Activated naive CD8-positive, alpha-beta T cell treated with anti-CD3 and anti-CD28 coated beads for 36 hours (primary cell): ENCODE data around the gene AGRP. TPM values are rescaled to one million over a fixed set of nuclear protein-coding genes. Genes with fewer than 3 reads are reported as not detected.
"Not testable (repeated sequence)": the region's sequence is repeated elsewhere in the genome, so short reads cannot be mapped to it uniquely, and the experiment has no call there.

Experiments used
- DNase-seq: peaks from one replicate; pipeline ENCODE4 v3.0.0; 2021
- H3K27ac Mint-ChIP-seq: one replicate; pipeline ENCODE4 v1.8.0; 2022; ENCODE audit warnings: mild to moderate bottlenecking, moderate library complexity, mixed read lengths
- H3K27me3 Mint-ChIP-seq: one replicate; pipeline ENCODE4 v1.8.0; 2022; ENCODE audit warnings: mild to moderate bottlenecking, mixed read lengths
- H3K36me3 Mint-ChIP-seq: one replicate; pipeline ENCODE4 v1.8.0; 2021; ENCODE audit warnings: mild to moderate bottlenecking, mixed read lengths
- H3K4me1 Mint-ChIP-seq: one replicate; pipeline ENCODE4 v1.8.0; 2021; ENCODE audit warnings: mixed read lengths
- H3K4me3 Mint-ChIP-seq: one replicate; pipeline ENCODE4 v1.8.0; 2022; ENCODE audit warnings: mild to moderate bottlenecking, moderate library complexity, mixed read lengths
- H3K9me3 Mint-ChIP-seq: one replicate; pipeline ENCODE4 v1.8.0; 2022; ENCODE audit warnings: mixed read lengths
- total RNA-seq, 2 experiments: library from RNA; stranded (reverse); gene quantifications; one replicate each; pipeline ENCODE4 v1.2.3, GENCODE V29; 2021

The AGRP gene
- total RNA-seq, 2 experiments from 2014 or later = 0.40 TPM; not detected in 1

GRCh38 chr16:67516296-67517154 lies 33.2 kb upstream of the AGRP start:
- Mint-ChIP-seq H3K27ac (no peak overlapping the region), H3K36me3 (no peaks in the 10 kb centered on the region), H3K4me3 (no peak overlapping the region), H3K27me3 (no peaks in the 10 kb centered on the region), H3K9me3 (no peaks in the 10 kb centered on the region), H3K4me1 (peaks cover 14% of the 10 kb centered on the region)
- no peak for DNase-seq

DNA sequence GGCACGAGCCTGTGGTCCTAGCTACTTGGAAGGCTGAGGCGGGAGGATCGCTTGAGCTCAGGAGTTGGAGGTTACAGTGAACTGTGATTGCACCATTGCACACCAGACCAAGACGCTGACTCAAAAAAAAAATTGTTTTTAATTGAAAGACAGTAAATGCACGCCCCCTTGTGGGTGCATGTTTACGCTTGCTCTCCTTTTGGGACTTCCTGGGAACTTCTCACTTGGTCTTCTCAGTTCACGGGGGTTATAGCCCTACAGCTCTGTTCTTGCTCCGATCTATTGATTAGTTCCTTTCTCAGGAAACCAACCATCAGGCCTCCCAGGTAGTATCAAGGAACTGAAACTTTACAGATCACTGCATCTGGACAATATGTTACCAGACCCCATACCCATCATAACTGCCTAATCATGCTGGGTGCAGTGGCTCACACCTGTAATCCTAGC lies 31.1 kb upstream of the AGRP start:
- Mint-ChIP-seq H3K36me3 (no peaks in the 10 kb centered on the region), H3K27me3 (no peaks in the 10 kb centered on the region), H3K4me1 (peaks cover 6% of the 10 kb centered on the region), H3K27ac (no peak overlapping the region), H3K9me3 (no peaks in the 10 kb centered on the region), H3K4me3 (no peak overlapping the region)
- peak; percentile 65 for DNase-seq

DNA sequence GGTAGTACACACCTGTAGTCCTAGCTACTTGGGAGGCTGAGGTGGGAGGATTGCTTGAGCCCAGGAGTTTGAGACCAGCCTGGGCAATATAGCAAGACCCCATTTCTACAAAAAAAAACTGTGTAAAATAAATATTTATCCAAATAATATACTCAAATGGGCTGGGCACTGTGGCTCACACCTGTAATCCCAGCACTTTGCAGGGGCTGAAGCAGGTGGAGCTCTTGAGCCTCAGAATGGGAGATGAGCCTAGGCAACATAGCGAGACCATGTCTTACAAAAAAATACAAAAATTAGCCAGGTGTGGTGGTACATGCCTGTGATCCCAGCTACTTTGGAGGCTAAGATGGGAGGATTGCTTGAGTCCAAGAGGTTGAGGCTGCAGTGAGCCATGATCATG lies 30.5 kb upstream of the AGRP start:
- H3K9me3 Mint-ChIP-seq, H3K4me3 Mint-ChIP-seq, H3K36me3 Mint-ChIP-seq, H3K27me3 Mint-ChIP-seq, DNase-seq, H3K27ac Mint-ChIP-seq: not testable (repeated sequence)
- peaks cover 11% of the 10 kb centered on the region for H3K4me1 Mint-ChIP-seq

DNA sequence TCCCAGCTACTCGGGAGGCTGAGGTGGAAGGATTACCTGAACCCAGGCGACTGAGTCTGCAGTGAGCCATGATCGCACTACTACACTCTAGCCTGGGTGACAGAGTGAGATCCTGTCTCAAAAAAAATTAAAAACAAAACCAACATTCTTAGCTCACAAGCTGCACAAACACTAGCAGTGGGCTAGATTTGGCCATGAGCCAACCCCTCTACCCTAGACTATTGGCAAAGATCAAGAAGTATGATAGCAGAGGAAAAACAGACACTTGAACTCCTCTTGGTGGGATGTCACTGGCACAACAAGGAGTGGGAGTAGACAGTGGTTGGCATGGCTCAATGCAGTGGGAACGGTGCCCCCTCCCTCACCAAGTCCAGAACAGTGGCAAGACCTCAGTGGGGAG lies 25.7 kb upstream of the AGRP start:
- H3K9me3 Mint-ChIP-seq = no peaks in the 10 kb centered on the region
- H3K4me1 Mint-ChIP-seq = peaks cover 34% of the 10 kb centered on the region
- H3K27ac Mint-ChIP-seq = no peak overlapping the region
- H3K36me3 Mint-ChIP-seq = peaks cover 3% of the 10 kb centered on the region
- H3K27me3 Mint-ChIP-seq = no peaks in the 10 kb centered on the region
- DNase-seq = no peak
- H3K4me3 Mint-ChIP-seq = no peak overlapping the region

GRCh38 chr16:67506468-67506867 lies 23.1 kb upstream of the AGRP start:
- no peak overlapping the region for H3K4me3 Mint-ChIP-seq
- peaks cover 36% of the 10 kb centered on the region for H3K4me1 Mint-ChIP-seq
- peaks cover 3% of the 10 kb centered on the region for H3K36me3 Mint-ChIP-seq
- H3K9me3 Mint-ChIP-seq = no peaks in the 10 kb centered on the region
- DNase-seq = no peak
- H3K27ac Mint-ChIP-seq = no peak overlapping the region
- H3K27me3 Mint-ChIP-seq = no peaks in the 10 kb centered on the region

GRCh38 chr16:67504031-67505021 lies 21.0 kb upstream of the AGRP start:
- Mint-ChIP-seq H3K27ac (peak overlapping the region; percentile 17), H3K36me3 (peaks cover 3% of the 10 kb centered on the region), H3K9me3 (no peaks in the 10 kb centered on the region), H3K4me1 (peaks cover 36% of the 10 kb centered on the region), H3K27me3 (no peaks in the 10 kb centered on the region), H3K4me3 (no peak overlapping the region)
- peak; percentile 25 for DNase-seq

GRCh38 chr16:67499106-67499505 lies 15.8 kb upstream of the AGRP start:
- DNase-seq = no peak
- peaks cover 1% of the 10 kb centered on the region for H3K36me3 Mint-ChIP-seq
- no peak overlapping the region for H3K27ac Mint-ChIP-seq
- no peaks in the 10 kb centered on the region for H3K9me3 Mint-ChIP-seq
- H3K27me3 Mint-ChIP-seq = no peaks in the 10 kb centered on the region
- H3K4me1 Mint-ChIP-seq = peaks cover 4% of the 10 kb centered on the region
- no peak overlapping the region for H3K4me3 Mint-ChIP-seq

DNA sequence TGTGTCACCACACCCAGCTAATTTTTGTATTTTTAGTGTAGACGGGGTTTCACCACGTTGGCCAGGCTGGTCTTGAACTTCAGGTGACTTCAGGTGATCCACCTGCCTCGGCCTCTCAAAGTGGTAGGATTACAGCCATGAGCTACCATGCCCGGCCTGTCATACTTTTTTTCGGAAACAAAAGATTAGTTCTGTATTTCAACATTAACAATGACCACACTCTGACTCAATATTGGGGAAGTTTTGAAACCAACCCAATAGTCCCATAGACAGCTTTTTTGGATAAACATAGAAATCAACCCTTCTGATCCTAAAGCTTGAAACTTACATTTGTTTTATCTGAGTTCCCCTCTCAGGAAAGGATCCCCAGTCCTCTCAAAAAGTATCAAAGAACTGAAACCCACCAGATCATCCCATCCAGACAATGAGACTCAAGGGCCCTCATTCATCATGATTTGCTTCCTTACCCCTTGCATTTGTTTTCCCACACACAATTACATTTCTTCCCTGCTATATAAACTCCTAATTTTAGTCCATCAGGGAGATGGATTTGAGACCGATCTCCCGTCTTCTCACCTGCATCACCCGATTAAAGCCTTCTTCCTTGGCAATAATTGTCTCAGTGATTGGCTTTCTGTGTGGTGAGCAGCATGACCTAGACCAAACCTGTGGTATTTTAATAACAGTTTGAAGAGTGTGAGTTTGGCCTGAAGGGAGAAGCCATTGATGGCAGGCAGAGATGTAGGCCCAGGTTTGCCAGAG lies 7.2 kb upstream of the AGRP start:
- no peak overlapping the region for H3K4me3 Mint-ChIP-seq
- DNase-seq = no peak
- H3K36me3 Mint-ChIP-seq = no peaks in the 10 kb centered on the region
- H3K27me3 Mint-ChIP-seq = no peaks in the 10 kb centered on the region
- H3K4me1 Mint-ChIP-seq = peaks cover 7% of the 10 kb centered on the region
- H3K27ac Mint-ChIP-seq = peak overlapping the region; percentile 23
- H3K9me3 Mint-ChIP-seq = no peaks in the 10 kb centered on the region

DNA sequence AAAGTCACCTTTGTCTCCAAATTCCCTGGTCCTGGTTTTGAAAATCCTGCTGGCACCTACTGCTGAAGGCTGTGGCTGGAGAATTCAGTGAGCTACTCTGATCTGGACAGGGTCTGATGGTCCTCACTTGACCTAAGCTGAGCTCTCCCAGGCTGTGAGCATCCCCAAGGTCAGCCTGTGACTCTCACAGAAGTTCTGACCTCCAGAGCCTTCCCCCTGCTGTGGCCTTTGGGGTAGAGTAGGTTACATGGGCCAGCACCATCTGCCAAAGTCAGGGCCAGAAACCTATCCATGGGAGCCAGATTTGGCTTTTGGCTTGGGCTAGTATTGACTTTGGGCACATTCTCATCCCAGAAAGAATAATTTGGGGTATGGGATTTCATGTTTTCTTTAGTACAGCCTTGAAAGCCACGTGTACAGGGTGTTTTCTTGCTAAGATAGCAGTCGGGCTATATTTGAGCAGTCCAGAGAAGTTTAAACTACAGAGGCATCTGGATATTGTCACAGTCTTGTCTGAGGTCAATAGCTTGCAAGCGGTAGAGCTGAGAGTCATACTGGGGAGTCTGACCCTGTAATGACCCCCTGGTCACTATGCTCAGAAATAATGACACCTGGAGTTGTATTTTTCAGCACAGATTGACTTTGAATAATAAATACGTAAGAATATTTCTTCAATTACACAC lies 6.2 kb upstream of the AGRP start:
- H3K4me1 Mint-ChIP-seq = peaks cover 8% of the 10 kb centered on the region
- H3K36me3 Mint-ChIP-seq = peaks cover 2% of the 10 kb centered on the region
- no peak for DNase-seq
- peak overlapping the region; percentile 65 for H3K27ac Mint-ChIP-seq
- H3K9me3 Mint-ChIP-seq = no peaks in the 10 kb centered on the region
- no peaks in the 10 kb centered on the region for H3K27me3 Mint-ChIP-seq
- no peak overlapping the region for H3K4me3 Mint-ChIP-seq

DNA sequence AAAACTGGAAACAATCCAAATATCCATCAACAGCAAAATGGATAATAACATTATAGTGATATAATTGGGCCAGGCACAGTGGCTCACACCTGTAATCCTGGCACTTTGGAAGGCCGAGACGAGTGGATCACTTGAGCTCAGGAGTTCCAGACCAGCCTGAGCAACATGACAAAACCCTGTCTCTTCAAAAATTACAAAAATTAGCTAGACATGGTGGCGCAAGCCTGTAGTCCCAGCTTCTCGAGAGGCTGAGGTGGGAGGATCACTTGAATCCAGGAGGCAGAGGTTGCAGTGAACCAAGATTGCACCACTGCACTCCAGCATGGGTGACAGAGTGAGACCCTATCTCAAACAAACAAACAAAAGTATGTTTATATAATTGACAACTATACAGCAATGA lies 4.2 kb upstream of the AGRP start:
- H3K36me3 Mint-ChIP-seq, H3K27ac Mint-ChIP-seq, H3K9me3 Mint-ChIP-seq, H3K4me3 Mint-ChIP-seq, H3K27me3 Mint-ChIP-seq, DNase-seq: not testable (repeated sequence)
- peaks cover 18% of the 10 kb centered on the region for H3K4me1 Mint-ChIP-seq

DNA sequence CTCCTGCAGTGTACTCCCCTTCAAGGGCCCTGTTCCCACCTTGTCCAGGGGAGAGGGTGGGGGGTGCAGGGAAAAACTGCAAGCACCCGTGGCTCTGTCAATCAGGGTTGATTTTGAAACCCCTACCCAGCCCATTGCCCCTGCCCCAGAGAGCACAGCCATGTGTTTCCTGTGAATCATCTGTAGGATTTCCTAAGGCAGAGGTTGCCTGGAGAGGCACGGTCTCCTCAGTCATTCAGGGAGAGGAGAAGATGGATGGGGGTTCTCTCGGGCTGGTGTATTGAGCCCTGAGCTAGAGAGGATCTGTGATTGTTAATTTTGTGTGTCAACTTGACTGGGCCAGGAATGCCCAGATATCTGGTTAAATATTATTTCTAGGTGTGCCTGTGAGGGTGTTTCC lies 3.5 kb upstream of the AGRP start:
- Mint-ChIP-seq H3K4me3 (no peak overlapping the region), H3K27ac (no peak overlapping the region), H3K9me3 (no peaks in the 10 kb centered on the region), H3K36me3 (peaks cover 10% of the 10 kb centered on the region), H3K4me1 (peaks cover 21% of the 10 kb centered on the region), H3K27me3 (no peaks in the 10 kb centered on the region)
- no peak for DNase-seq

- H3K4me1 Mint-ChIP-seq = peaks cover 25% of the 10 kb centered on the region
- peak overlapping the region; percentile 24 for H3K4me3 Mint-ChIP-seq
- no peak for DNase-seq
These were observed 581 bp upstream of the AGRP start for GRCh38 chr16:67483731-67484525.

DNA sequence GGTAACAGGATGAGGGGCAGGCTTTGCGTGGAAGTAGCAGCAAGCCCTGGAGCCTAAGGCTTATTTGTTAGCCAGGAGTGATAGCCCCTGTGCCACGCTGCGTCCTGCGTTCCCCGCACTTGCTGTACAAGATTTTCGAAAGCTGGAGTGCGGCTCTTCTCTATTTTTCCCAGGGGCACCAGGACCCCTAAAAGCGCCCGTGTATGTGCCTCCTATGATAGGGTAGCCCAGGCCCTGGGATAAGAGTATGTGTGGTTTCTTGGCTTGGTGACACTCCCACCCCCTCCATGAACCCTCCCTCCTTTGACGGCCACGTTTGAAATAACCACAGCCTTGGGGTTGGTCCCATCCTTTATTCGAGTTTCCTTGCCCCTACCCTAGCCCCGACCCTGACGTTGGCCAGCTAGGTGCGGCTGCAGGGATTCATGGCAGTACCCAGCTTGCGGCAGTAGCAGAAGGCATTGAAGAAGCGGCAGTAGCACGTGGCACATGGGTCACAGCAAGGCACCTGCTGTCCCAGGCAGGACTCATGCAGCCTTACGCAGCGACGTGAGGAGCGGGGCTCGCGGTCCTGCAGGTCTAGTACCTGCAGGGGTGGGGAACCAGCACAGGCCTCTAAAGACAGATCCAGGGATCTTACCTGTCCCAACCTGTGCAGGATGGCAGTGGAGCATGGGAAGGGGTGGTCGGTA lies 968 bp downstream of the AGRP start:
- H3K9me3 Mint-ChIP-seq = no peaks in the 10 kb centered on the region
- peak overlapping the region; percentile 98 for H3K27ac Mint-ChIP-seq
- H3K4me3 Mint-ChIP-seq = peak overlapping the region; percentile 99
- DNase-seq = no peak
- peaks cover 26% of the 10 kb centered on the region for H3K4me1 Mint-ChIP-seq
- H3K27me3 Mint-ChIP-seq = no peaks in the 10 kb centered on the region
- H3K36me3 Mint-ChIP-seq = peaks cover 10% of the 10 kb centered on the region

More at GRCh38 chr16:67483731-67484525, 581 bp upstream of the AGRP start:
- Mint-ChIP-seq H3K9me3 (no peaks in the 10 kb centered on the region), H3K27ac (peak overlapping the region; percentile 65), H3K27me3 (no peaks in the 10 kb centered on the region), H3K36me3 (peaks cover 10% of the 10 kb centered on the region)
